Neural crest cell (in vitro differentiated cells): Measurements from ENCODE around the gene RXFP4. TPM values are rescaled to one million over a fixed set of nuclear protein-coding genes. Genes with fewer than 3 reads are reported as not detected.

Source experiments
- DNase-seq: peaks from one replicate; pipeline ENCODE4 v3.0.0; 2021; ENCODE audit warnings: low read depth, mixed read lengths, low spot score
- H3K27ac Mint-ChIP-seq: one replicate; pipeline ENCODE4 v1.8.0; 2021; ENCODE audit warnings: mild to moderate bottlenecking, mixed read lengths; ENCODE audit not compliant: unreplicated experiment
- H3K27me3 Mint-ChIP-seq: 2 replicates; pipeline ENCODE4 v1.8.0; 2021; ENCODE audit warnings: low read depth, mild to moderate bottlenecking, mixed read lengths
- H3K36me3 Mint-ChIP-seq: 2 replicates; pipeline ENCODE4 v1.8.0; 2021; ENCODE audit warnings: low read depth, mild to moderate bottlenecking, mixed read lengths
- H3K4me1 Mint-ChIP-seq: 2 replicates; pipeline ENCODE4 v1.8.0; 2021; ENCODE audit warnings: mixed read lengths
- H3K4me3 Mint-ChIP-seq: one replicate; pipeline ENCODE4 v1.8.0; 2021; ENCODE audit warnings: mild to moderate bottlenecking, mixed read lengths
- H3K9me3 Mint-ChIP-seq: 2 replicates; pipeline ENCODE4 v1.8.0; 2021; ENCODE audit warnings: mixed read lengths
- CTCF ChIP-seq: fragments of 200-600 bp; sonication (generic); conservative IDR thresholded peaks from 2 replicates; pipeline ENCODE4 v1.5.0; 2021; ENCODE audit warnings: antibody characterized with exemption, mild to moderate bottlenecking
- total RNA-seq: library from RNA; stranded (reverse); gene quantifications from 2 replicates; pipeline ENCODE4 v1.2.1, GENCODE V29; 2021

RXFP4 gene
- total RNA-seq, 1 donor from 2014 or later, result not detected

- peak overlapping the region; percentile 75 for H3K27ac Mint-ChIP-seq
- no peaks in the 10 kb centered on the region for H3K27me3 Mint-ChIP-seq
- no peaks in the 10 kb centered on the region for H3K9me3 Mint-ChIP-seq
- H3K36me3 Mint-ChIP-seq, result peaks cover 13% of the 10 kb centered on the region
- H3K4me3 Mint-ChIP-seq, result no peak overlapping the region
- no peak for TF ChIP-seq CTCF
- peaks cover 60% of the 10 kb centered on the region for H3K4me1 Mint-ChIP-seq
- no peak for DNase-seq
Measured at GRCh38 chr1:155968670-155969069, 27.2 kb downstream of the RXFP4 start.

GRCh38 chr1:155969377-155969791, 27.9 kb downstream of the RXFP4 start:
- Mint-ChIP-seq H3K36me3 (peaks cover 10% of the 10 kb centered on the region), H3K9me3 (no peaks in the 10 kb centered on the region), H3K4me1 (peaks cover 65% of the 10 kb centered on the region), H3K4me3 (peak overlapping the region; percentile 11), H3K27me3 (no peaks in the 10 kb centered on the region), H3K27ac (peak overlapping the region; percentile 90)
- DNase-seq, result no peak
- TF ChIP-seq CTCF, result no peak

- Mint-ChIP-seq H3K27ac (peak overlapping the region; percentile 96), H3K4me3 (peak overlapping the region; percentile 81), H3K27me3 (no peaks in the 10 kb centered on the region), H3K4me1 (peaks cover 78% of the 10 kb centered on the region), H3K9me3 (no peaks in the 10 kb centered on the region), H3K36me3 (peaks cover 10% of the 10 kb centered on the region)
- no peak for DNase-seq
- TF ChIP-seq CTCF, result no peak
Measured at GRCh38 chr1:155970531-155971167, 29.2 kb downstream of the RXFP4 start.

GRCh38 chr1:155971910-155972809, 30.7 kb downstream of the RXFP4 start:
- H3K27me3 Mint-ChIP-seq, result no peaks in the 10 kb centered on the region
- H3K9me3 Mint-ChIP-seq, result no peaks in the 10 kb centered on the region
- peaks cover 6% of the 10 kb centered on the region for H3K36me3 Mint-ChIP-seq
- TF ChIP-seq CTCF, result no peak
- H3K4me3 Mint-ChIP-seq, result peak overlapping the region; percentile 78
- H3K4me1 Mint-ChIP-seq, result peaks cover 89% of the 10 kb centered on the region
- peak overlapping the region; percentile 84 for H3K27ac Mint-ChIP-seq
- DNase-seq, result no peak

GRCh38 chr1:155973723-155974122, 32.3 kb downstream of the RXFP4 start:
- no peak overlapping the region for H3K27ac Mint-ChIP-seq
- DNase-seq, result no peak
- TF ChIP-seq CTCF, result no peak
- H3K36me3 Mint-ChIP-seq, result peaks cover 6% of the 10 kb centered on the region
- H3K9me3 Mint-ChIP-seq, result no peaks in the 10 kb centered on the region
- no peaks in the 10 kb centered on the region for H3K27me3 Mint-ChIP-seq
- H3K4me3 Mint-ChIP-seq, result peak overlapping the region; percentile 82
- peaks cover 79% of the 10 kb centered on the region for H3K4me1 Mint-ChIP-seq
